ENCODE results near the gene CRCP. TPM values are rescaled to one million over a fixed set of nuclear protein-coding genes. Genes with fewer than 3 reads are reported as not detected.

Gene CRCP
- total and polyA plus RNA-seq, 2 of the 13 experiments (the other 11 are each of a cell fraction or from before 2014, with no cell fraction given) = 22.7 to 31.0 TPM

DNA sequence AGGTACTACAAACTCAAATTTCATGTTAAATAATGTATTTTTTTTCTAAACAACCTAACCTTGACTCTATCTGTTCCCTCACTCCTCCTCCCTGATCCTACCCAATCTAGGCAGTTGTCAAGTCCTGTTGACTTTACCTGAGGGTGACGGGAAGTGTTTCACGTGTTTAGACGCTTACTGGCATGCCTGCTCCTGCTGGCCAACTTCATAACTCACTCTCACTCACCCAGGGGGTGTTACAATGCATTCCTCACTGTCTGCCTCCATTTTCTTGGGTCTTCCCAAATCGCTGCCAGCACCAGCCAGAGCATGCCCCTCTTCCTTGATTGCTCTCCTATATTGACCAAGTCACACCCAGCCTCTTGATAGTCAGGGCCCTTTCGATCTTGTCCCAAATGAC is 28.3 kb downstream of the CRCP start (continued):
- TF ChIP-seq, protein P1, sequence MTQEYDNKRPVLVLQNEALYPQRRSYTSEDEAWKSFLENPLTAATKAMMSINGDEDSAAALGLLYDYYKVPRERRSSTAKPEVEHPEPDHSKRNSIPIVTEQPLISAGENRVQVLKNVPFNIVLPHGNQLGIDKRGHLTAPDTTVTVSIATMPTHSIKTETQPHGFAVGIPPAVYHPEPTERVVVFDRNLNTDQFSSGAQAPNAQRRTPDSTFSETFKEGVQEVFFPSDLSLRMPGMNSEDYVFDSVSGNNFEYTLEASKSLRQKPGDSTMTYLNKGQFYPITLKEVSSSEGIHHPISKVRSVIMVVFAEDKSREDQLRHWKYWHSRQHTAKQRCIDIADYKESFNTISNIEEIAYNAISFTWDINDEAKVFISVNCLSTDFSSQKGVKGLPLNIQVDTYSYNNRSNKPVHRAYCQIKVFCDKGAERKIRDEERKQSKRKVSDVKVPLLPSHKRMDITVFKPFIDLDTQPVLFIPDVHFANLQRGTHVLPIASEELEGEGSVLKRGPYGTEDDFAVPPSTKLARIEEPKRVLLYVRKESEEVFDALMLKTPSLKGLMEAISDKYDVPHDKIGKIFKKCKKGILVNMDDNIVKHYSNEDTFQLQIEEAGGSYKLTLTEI (CRISPR knock-in tag; conservative IDR thresholded peaks at IDR 0.05) = no peak
- peak; percentile 69 for TF ChIP-seq IKZF4 (CRISPR knock-in tag; IDR thresholded peaks at IDR 0.05; ENCODE audit: borderline replicate concordance, low read depth, not compliant biosample characterization)
- TF ChIP-seq FLYWCH1 (CRISPR knock-in tag; IDR thresholded peaks at IDR 0.05) = no peak
- peak; percentile 48; the same call in 1 of the 2 replicates for TF ChIP-seq KDM2A (CRISPR knock-in tag; IDR thresholded peaks at IDR 0.05; ENCODE audit: borderline replicate concordance, low read depth)
- TF ChIP-seq, protein P2, sequence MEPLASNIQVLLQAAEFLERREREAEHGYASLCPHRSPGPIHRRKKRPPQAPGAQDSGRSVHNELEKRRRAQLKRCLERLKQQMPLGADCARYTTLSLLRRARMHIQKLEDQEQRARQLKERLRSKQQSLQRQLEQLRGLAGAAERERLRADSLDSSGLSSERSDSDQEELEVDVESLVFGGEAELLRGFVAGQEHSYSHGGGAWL (CRISPR knock-in tag; IDR thresholded peaks at IDR 0.05) = peak; percentile 78
- no peak for TF ChIP-seq SP140L (CRISPR knock-in tag; IDR thresholded peaks at IDR 0.05; ENCODE audit: borderline replicate concordance)
- TF ChIP-seq, protein P3, sequence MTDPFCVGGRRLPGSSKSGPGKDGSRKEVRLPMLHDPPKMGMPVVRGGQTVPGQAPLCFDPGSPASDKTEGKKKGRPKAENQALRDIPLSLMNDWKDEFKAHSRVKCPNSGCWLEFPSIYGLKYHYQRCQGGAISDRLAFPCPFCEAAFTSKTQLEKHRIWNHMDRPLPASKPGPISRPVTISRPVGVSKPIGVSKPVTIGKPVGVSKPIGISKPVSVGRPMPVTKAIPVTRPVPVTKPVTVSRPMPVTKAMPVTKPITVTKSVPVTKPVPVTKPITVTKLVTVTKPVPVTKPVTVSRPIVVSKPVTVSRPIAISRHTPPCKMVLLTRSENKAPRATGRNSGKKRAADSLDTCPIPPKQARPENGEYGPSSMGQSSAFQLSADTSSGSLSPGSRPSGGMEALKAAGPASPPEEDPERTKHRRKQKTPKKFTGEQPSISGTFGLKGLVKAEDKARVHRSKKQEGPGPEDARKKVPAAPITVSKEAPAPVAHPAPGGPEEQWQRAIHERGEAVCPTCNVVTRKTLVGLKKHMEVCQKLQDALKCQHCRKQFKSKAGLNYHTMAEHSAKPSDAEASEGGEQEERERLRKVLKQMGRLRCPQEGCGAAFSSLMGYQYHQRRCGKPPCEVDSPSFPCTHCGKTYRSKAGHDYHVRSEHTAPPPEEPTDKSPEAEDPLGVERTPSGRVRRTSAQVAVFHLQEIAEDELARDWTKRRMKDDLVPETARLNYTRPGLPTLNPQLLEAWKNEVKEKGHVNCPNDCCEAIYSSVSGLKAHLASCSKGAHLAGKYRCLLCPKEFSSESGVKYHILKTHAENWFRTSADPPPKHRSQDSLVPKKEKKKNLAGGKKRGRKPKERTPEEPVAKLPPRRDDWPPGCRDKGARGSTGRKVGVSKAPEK (CRISPR knock-in tag; IDR thresholded peaks at IDR 0.05; ENCODE audit: borderline replicate concordance) = no peak
- no peak for TF ChIP-seq DMAP1 (CRISPR knock-in tag; IDR thresholded peaks at IDR 0.05)
- no peak for TF ChIP-seq SAFB2 (CRISPR knock-in tag; IDR thresholded peaks at IDR 0.05; ENCODE audit: borderline replicate concordance, low read depth)
- TF ChIP-seq, protein P4, sequence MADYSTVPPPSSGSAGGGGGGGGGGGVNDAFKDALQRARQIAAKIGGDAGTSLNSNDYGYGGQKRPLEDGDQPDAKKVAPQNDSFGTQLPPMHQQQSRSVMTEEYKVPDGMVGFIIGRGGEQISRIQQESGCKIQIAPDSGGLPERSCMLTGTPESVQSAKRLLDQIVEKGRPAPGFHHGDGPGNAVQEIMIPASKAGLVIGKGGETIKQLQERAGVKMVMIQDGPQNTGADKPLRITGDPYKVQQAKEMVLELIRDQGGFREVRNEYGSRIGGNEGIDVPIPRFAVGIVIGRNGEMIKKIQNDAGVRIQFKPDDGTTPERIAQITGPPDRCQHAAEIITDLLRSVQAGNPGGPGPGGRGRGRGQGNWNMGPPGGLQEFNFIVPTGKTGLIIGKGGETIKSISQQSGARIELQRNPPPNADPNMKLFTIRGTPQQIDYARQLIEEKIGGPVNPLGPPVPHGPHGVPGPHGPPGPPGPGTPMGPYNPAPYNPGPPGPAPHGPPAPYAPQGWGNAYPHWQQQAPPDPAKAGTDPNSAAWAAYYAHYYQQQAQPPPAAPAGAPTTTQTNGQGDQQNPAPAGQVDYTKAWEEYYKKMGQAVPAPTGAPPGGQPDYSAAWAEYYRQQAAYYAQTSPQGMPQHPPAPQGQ (CRISPR knock-in tag; IDR thresholded peaks at IDR 0.05; ENCODE audit: borderline replicate concordance) = no peak
- TF ChIP-seq RORA (CRISPR knock-in tag; IDR thresholded peaks at IDR 0.05) = no peak
- TF ChIP-seq ZNF570 (CRISPR knock-in tag; IDR thresholded peaks at IDR 0.05; ENCODE audit: borderline replicate concordance) = no peak
- no peak for TF ChIP-seq KMT2B (CRISPR knock-in tag; IDR thresholded peaks at IDR 0.05)
- TF ChIP-seq ZNF121 (CRISPR knock-in tag; IDR thresholded peaks at IDR 0.05) = no peak
- TF ChIP-seq ZNF441 (CRISPR knock-in tag; IDR thresholded peaks at IDR 0.05; ENCODE audit: borderline replicate concordance) = peak; percentile 85; the same call in 1 of the 2 replicates
- TF ChIP-seq ZNF749 (CRISPR knock-in tag; IDR thresholded peaks at IDR 0.05; ENCODE audit: borderline replicate concordance) = peak; percentile 35; the same call in 1 of the 2 replicates
- no peak for TF ChIP-seq HNF4A (CRISPR knock-in tag; IDR thresholded peaks at IDR 0.05)
- TF ChIP-seq NRL (CRISPR knock-in tag; IDR thresholded peaks at IDR 0.05; ENCODE audit: borderline replicate concordance) = no peak
- TF ChIP-seq KLF16 (CRISPR knock-in tag; IDR thresholded peaks at IDR 0.05) = peak in 1 of 2 experiments; percentile 91; a peak in 2 of 4 replicates
- TF ChIP-seq MYC (CRISPR knock-in tag; IDR thresholded peaks at IDR 0.05; ENCODE audit: borderline replicate concordance) = no peak
- TF ChIP-seq SIN3A (IDR thresholded peaks at IDR 0.05; ENCODE audit: borderline replicate concordance, low read depth, low read length) = no peak; the same call in 1 of the 2 replicates
- TF ChIP-seq CBX5 (CRISPR knock-in tag; IDR thresholded peaks at IDR 0.05; ENCODE audit: borderline replicate concordance) = peak; percentile 68; the same call in 1 of the 2 replicates
- TF ChIP-seq FOXA3 (CRISPR knock-in tag; IDR thresholded peaks at IDR 0.05) = peak; percentile 94
- TF ChIP-seq SMAD1 (CRISPR knock-in tag; IDR thresholded peaks at IDR 0.05; ENCODE audit: borderline replicate concordance, low read depth) = no peak

Data from HepG2 (cell line).